ENCODE measurements around the gene ZNF670. TPM values are rescaled to one million over a fixed set of nuclear protein-coding genes. Genes with fewer than 3 reads are reported as not detected.

The ZNF670 gene
- total RNA-seq, 1 donor from 2014 or later: 2.3 TPM

- peak; percentile 68 for DNase-seq (ENCODE audit: low read depth)
- no peak for TF ChIP-seq CTCF (conservative IDR thresholded peaks at IDR 0.05; ENCODE audit: low read depth, low read length)
- peak within 1 kb of the TSS; percentile 86 for H3K4me3 ChIP-seq (ENCODE audit: low read depth, low read length)
Measured at GRCh38 chr1:247103859-247104591, 25.4 kb upstream of the ZNF670 start, which contains the start of gene ZNF669. Gene ZNF669 (minus strand): TSS chr1:247104356. CDS start chr1:247104199, 157 bp downstream.

- DNase-seq (ENCODE audit: low read depth): no peak
- TF ChIP-seq CTCF (conservative IDR thresholded peaks at IDR 0.05; ENCODE audit: low read depth, low read length): no peak
- H3K4me3 ChIP-seq (ENCODE audit: low read depth, low read length): no peak overlapping the region
Measured at GRCh38 chr1:247102381-247102780, 23.8 kb upstream of the ZNF670 start.

GRCh38 chr1:247100676-247101279, 22.2 kb upstream of the ZNF670 start:
- DNase-seq (ENCODE audit: low read depth): no peak
- TF ChIP-seq CTCF (conservative IDR thresholded peaks at IDR 0.05; ENCODE audit: low read depth, low read length): no peak
- H3K4me3 ChIP-seq (ENCODE audit: low read depth, low read length): no peak overlapping the region

GRCh38 chr1:247096958-247097357, 18.3 kb upstream of the ZNF670 start:
- DNase-seq (ENCODE audit: low read depth): no peak
- H3K4me3 ChIP-seq (ENCODE audit: low read depth, low read length): no peak overlapping the region
- no peak for TF ChIP-seq CTCF (conservative IDR thresholded peaks at IDR 0.05; ENCODE audit: low read depth, low read length)

- H3K4me3 ChIP-seq (ENCODE audit: low read depth, low read length): no peak overlapping the region
- DNase-seq (ENCODE audit: low read depth): no peak
- no peak for TF ChIP-seq CTCF (conservative IDR thresholded peaks at IDR 0.05; ENCODE audit: low read depth, low read length)
Measured at GRCh38 chr1:247096544-247096943, 17.9 kb upstream of the ZNF670 start.

GRCh38 chr1:247096112-247096511, 17.5 kb upstream of the ZNF670 start:
- TF ChIP-seq CTCF (conservative IDR thresholded peaks at IDR 0.05; ENCODE audit: low read depth, low read length): no peak
- no peak for DNase-seq (ENCODE audit: low read depth)
- H3K4me3 ChIP-seq (ENCODE audit: low read depth, low read length): no peak overlapping the region

Data from epithelial cell of proximal tubule (primary cell).